ENCODE results near the gene SLC6A6.

Gene SLC6A6

DNA sequence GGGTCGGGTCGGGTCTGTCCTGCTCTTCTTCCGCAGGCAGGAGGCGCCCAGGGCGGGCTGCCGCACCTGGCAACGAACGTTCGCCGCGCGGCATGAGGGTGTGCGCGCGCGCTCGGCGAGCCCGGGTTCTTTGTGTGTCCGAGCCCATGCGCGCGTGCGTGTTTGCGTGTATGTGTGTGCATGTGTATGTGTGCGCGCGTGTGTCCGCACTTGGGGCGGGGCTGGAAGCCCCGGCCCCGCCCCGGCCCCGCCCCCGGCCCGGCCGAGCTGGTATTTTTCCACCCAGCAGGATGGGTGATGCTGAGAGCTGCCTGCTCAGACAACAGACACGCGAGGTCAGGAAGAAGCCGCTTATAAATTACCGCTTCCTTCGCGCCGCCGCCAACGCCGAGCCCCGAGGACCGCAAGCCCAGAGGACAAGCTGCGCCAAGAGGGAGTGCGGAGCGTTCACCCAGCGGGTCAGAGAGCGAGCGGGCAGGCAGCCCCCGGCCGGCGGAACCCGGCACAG, at the start of gene SLC6A6:
Gene SLC6A6 (plus strand): TSS at position 303 of the 508 bp plus-strand sequence. CDS start 41,029 bp downstream, outside the sequence.
- Histone ChIP-seq H3K27me3 (ENCODE audit: control insufficient read depth in 5 of 5, insufficient read depth in 4 of 5, low read length in 5 of 5) (peaks cover 0 to 28% (median 9%) of the 10 kb centered on the region in 5 donors), H3K9me3 (ENCODE audit: control insufficient read depth in 5 of 5, low read length in 5 of 5) (no peaks in the 10 kb centered on the region), H3K4me1 (ENCODE audit: control insufficient read depth in 5 of 5, insufficient read depth in 5 of 5, low read length in 5 of 5) (peaks cover 8 to 64% (median 53%) of the 10 kb centered on the region in 5 donors), H3K4me3 (ENCODE audit: low read depth in 1 of 5, low read length in 5 of 5) (peak within 1 kb of the TSS; percentile 76 to 92 (median 85)), H3K27ac (ENCODE audit: low read depth, low read length) (peak within 1 kb of the TSS; percentile 57), H3K36me3 (ENCODE audit: control insufficient read depth in 5 of 5, insufficient read depth in 5 of 5, low read length in 5 of 5) (no peaks in the 10 kb centered on the region), H3K9ac (ENCODE audit: low read length in 5 of 5) (peak within 1 kb of the TSS; percentile 35 to 68 (median 60))

DNA sequence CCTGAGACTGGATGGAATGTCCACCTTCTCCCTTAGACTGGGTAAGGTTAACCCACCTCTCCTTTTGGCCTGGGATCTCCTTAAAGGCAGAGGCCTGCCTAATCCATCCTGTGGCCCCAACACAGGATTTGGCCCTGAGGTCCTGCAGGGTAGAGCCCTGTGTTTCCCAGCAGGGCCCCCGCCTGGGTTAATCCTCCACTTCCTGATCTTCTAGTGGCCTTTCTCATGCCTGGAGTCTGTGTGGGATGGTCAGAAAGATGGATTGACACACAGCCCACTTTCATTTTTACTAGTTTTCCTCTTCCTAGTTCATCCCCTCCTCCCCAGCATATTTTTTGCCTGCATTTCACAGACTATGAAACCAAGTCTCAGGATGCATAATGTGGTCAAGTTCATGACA, 48.9 kb upstream of the SLC6A6 start:
- H3K4me3 ChIP-seq (ENCODE audit: low read depth in 1 of 5, low read length in 5 of 5) = no peak overlapping the region
- H3K36me3 ChIP-seq (ENCODE audit: control insufficient read depth in 5 of 5, insufficient read depth in 5 of 5, low read length in 5 of 5) = no peaks in the 10 kb centered on the region
- no peak overlapping the region for H3K9ac ChIP-seq (ENCODE audit: low read length in 5 of 5)
- H3K27ac ChIP-seq (ENCODE audit: low read depth, low read length) = no peak overlapping the region
- H3K9me3 ChIP-seq (ENCODE audit: control insufficient read depth in 5 of 5, low read length in 5 of 5) = no peaks in the 10 kb centered on the region
- H3K4me1 ChIP-seq (ENCODE audit: control insufficient read depth in 5 of 5, insufficient read depth in 5 of 5, low read length in 5 of 5) = peaks cover 0 to 6% (median 5%) of the 10 kb centered on the region in 5 donors
- H3K27me3 ChIP-seq (ENCODE audit: control insufficient read depth in 5 of 5, insufficient read depth in 4 of 5, low read length in 5 of 5) = no peaks in the 10 kb centered on the region

DNA sequence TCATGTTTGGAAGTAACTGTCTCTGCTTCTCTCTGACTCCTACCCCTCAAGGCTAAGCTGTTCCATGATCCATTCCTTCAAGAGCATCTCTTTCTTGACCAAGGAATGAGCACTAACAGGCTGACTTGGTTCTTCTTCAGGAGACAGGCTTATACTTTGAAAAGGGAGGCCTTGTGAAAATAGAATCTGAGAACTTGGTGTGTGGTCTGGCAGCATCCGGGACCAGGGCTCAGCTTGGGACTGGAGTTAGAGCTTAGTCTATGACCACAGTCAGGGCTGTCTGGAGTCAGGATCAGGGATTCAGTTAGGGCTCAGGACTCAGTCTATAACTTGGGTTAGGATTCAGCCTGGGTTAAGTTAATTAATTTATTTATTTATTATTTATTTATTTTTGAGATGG, 44.9 kb upstream of the SLC6A6 start:
- Histone ChIP-seq H3K4me3 (ENCODE audit: low read depth in 1 of 5, low read length in 5 of 5) (no peak overlapping the region), H3K9ac (ENCODE audit: low read length in 5 of 5) (no peak overlapping the region), H3K27ac (ENCODE audit: low read depth, low read length) (no peak overlapping the region), H3K27me3 (ENCODE audit: control insufficient read depth in 5 of 5, insufficient read depth in 4 of 5, low read length in 5 of 5) (peaks cover 0 to 5% (median 0%) of the 10 kb centered on the region in 5 donors), H3K4me1 (ENCODE audit: control insufficient read depth in 5 of 5, insufficient read depth in 5 of 5, low read length in 5 of 5) (peaks cover 0 to 10% (median 8%) of the 10 kb centered on the region in 5 donors), H3K36me3 (ENCODE audit: control insufficient read depth in 5 of 5, insufficient read depth in 5 of 5, low read length in 5 of 5) (no peaks in the 10 kb centered on the region), H3K9me3 (ENCODE audit: control insufficient read depth in 5 of 5, low read length in 5 of 5) (no peaks in the 10 kb centered on the region)

DNA sequence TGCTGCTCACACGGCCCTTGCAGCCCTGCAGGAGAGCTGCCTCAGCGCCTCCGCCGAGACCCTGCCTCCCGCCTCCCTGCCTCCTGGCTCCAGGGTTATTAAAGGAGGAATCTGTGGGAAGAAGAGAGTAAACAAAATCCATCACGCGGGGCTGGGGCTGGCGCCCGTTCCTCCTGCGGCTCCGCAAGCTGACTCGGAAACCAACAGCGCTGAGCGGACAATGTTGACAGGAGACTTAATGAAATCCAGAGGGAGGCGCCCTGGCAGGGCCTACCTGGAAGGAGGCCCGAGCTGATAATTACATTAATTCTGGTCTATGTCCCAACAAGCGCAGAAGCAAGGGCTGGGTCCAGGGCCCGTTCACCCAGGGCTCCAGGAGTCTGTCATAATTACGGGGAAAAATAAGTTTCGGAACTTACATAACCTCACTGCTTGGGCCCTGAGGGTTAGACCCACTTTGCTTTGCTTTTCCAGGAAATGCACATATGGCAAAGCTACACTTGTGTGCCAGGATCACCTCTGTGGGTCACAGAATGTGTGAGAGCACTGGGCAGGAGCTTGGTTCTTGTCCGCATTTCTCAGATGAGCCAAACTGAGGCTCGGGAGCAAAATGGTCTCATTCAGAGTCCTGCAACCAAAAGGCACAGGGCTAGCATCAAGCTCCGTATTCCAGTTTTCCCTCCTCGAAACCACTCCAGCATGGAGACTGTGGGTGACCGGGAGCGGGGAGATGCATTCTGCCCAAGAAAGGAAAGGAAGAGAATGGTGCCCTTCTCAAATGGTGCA, 43.8 kb upstream of the SLC6A6 start:
- Histone ChIP-seq H3K4me1 (ENCODE audit: control insufficient read depth in 5 of 5, insufficient read depth in 5 of 5, low read length in 5 of 5) (peaks cover 0 to 10% (median 8%) of the 10 kb centered on the region in 5 donors), H3K27me3 (ENCODE audit: control insufficient read depth in 5 of 5, insufficient read depth in 4 of 5, low read length in 5 of 5) (peaks cover 0 to 8% (median 6%) of the 10 kb centered on the region in 5 donors), H3K4me3 (ENCODE audit: low read depth in 1 of 5, low read length in 5 of 5) (no peak overlapping the region), H3K9me3 (ENCODE audit: control insufficient read depth in 5 of 5, low read length in 5 of 5) (no peaks in the 10 kb centered on the region), H3K27ac (ENCODE audit: low read depth, low read length) (no peak overlapping the region), H3K36me3 (ENCODE audit: control insufficient read depth in 5 of 5, insufficient read depth in 5 of 5, low read length in 5 of 5) (no peaks in the 10 kb centered on the region), H3K9ac (ENCODE audit: low read length in 5 of 5) (no peak overlapping the region)

DNA sequence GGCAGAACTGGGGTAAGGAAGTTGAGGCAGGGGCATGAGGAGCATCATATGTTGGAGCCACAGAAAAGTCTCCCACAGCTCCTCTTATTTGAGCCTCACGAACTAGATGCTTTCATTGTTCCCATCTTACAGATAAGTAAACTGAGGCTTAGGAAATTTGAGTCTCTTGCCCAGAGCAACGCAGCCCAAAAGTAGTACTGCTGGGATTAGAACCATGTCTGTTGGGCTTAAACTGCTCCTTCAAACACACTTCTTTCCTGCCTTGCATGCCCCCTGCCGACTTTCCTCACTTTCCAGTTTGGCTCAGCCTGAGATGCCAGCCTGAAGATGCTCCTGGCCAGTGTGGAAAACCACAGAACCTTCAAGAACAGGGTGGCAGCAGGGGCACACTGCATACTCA, 43.1 kb upstream of the SLC6A6 start:
- Histone ChIP-seq H3K36me3 (ENCODE audit: control insufficient read depth in 5 of 5, insufficient read depth in 5 of 5, low read length in 5 of 5) (no peaks in the 10 kb centered on the region), H3K4me3 (ENCODE audit: low read depth in 1 of 5, low read length in 5 of 5) (no peak overlapping the region), H3K27ac (ENCODE audit: low read depth, low read length) (no peak overlapping the region), H3K9me3 (ENCODE audit: control insufficient read depth in 5 of 5, low read length in 5 of 5) (no peaks in the 10 kb centered on the region), H3K4me1 (ENCODE audit: control insufficient read depth in 5 of 5, insufficient read depth in 5 of 5, low read length in 5 of 5) (peaks cover 0 to 13% (median 8%) of the 10 kb centered on the region in 5 donors), H3K27me3 (ENCODE audit: control insufficient read depth in 5 of 5, insufficient read depth in 4 of 5, low read length in 5 of 5) (peaks cover 0 to 14% (median 6%) of the 10 kb centered on the region in 5 donors), H3K9ac (ENCODE audit: low read length in 5 of 5) (no peak overlapping the region)

DNA sequence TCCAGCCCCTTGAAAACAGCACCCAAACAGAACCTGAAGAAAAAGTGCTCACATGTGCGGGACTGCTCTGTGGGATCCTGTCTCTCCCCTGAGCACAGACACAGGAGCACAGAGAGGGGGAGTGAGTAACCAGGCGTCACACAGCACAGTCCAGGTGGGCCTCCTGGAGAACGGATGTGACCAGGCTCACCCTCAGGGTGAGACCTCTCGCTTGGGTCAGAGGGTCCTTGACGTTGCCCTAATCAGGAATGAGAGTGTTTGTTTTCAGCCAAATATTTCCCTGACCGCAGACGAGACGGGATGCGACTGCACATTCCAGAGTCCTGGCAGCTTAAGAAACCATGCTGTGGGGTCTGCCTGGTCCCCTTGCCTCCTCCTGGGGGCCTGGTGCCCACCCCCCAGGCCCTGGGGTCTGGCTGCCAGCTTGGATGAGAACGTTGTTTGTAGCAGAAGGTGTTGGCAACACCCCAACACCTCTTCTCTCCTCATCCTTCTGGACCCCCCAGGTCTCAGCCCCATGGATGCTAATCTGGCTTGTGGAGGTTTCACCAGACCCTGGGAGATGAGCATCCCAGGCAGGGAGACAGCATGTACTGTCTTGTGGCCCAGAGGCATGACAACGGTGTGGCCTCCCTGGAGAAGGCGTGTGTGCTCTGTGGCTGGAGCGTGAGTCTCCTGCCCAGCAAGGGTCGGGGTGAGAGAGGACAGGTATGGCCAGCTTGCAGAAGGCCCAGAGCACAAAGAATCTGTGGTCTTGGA, 42.1 kb upstream of the SLC6A6 start:
- no peaks in the 10 kb centered on the region for H3K36me3 ChIP-seq (ENCODE audit: control insufficient read depth in 5 of 5, insufficient read depth in 5 of 5, low read length in 5 of 5)
- peaks cover 0 to 14% (median 6%) of the 10 kb centered on the region in 5 donors for H3K27me3 ChIP-seq (ENCODE audit: control insufficient read depth in 5 of 5, insufficient read depth in 4 of 5, low read length in 5 of 5)
- no peak overlapping the region for H3K4me3 ChIP-seq (ENCODE audit: low read depth in 1 of 5, low read length in 5 of 5)
- H3K4me1 ChIP-seq (ENCODE audit: control insufficient read depth in 5 of 5, insufficient read depth in 5 of 5, low read length in 5 of 5) = peaks cover 0 to 13% (median 8%) of the 10 kb centered on the region in 5 donors
- H3K27ac ChIP-seq (ENCODE audit: low read depth, low read length) = no peak overlapping the region
- H3K9ac ChIP-seq (ENCODE audit: low read length in 5 of 5) = no peak overlapping the region
- H3K9me3 ChIP-seq (ENCODE audit: control insufficient read depth in 5 of 5, low read length in 5 of 5) = no peaks in the 10 kb centered on the region

DNA sequence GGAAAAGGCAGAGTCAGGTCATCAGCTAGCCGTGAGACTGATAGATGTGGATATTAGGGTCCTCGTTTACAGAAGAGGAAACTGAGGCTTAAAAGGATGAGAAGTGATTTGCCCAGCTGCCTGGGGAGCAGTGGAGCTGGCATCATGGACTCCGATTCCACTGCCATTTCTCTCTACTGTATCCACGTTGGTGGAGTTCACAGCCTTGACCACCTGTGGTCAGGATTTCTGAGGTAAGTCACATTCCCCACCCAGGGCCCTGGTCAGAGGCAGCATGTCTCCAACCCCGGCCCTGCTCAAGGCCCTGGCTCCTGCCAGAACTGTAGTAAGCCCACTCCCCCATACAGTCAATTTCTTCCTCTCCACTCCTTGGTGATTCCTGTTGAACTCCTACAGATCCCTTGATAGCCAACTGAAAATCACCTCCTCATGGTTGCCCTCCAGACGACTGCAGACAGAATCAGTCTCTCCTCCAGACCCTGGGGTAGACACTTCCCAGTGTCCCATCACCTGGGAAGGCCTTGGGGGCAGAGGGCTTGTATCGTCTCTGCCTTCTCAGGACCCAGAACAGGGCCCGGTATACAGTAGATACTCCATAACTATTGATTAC, 41.2 kb upstream of the SLC6A6 start:
- peaks cover 0 to 15% (median 8%) of the 10 kb centered on the region in 5 donors for H3K4me1 ChIP-seq (ENCODE audit: control insufficient read depth in 5 of 5, insufficient read depth in 5 of 5, low read length in 5 of 5)
- H3K9me3 ChIP-seq (ENCODE audit: control insufficient read depth in 5 of 5, low read length in 5 of 5) = no peaks in the 10 kb centered on the region
- H3K4me3 ChIP-seq (ENCODE audit: low read depth in 1 of 5, low read length in 5 of 5) = no peak overlapping the region
- no peak overlapping the region for H3K9ac ChIP-seq (ENCODE audit: low read length in 5 of 5)
- H3K36me3 ChIP-seq (ENCODE audit: control insufficient read depth in 5 of 5, insufficient read depth in 5 of 5, low read length in 5 of 5) = no peaks in the 10 kb centered on the region
- no peak overlapping the region for H3K27ac ChIP-seq (ENCODE audit: low read depth, low read length)
- H3K27me3 ChIP-seq (ENCODE audit: control insufficient read depth in 5 of 5, insufficient read depth in 4 of 5, low read length in 5 of 5) = peaks cover 0 to 14% (median 6%) of the 10 kb centered on the region in 5 donors

DNA sequence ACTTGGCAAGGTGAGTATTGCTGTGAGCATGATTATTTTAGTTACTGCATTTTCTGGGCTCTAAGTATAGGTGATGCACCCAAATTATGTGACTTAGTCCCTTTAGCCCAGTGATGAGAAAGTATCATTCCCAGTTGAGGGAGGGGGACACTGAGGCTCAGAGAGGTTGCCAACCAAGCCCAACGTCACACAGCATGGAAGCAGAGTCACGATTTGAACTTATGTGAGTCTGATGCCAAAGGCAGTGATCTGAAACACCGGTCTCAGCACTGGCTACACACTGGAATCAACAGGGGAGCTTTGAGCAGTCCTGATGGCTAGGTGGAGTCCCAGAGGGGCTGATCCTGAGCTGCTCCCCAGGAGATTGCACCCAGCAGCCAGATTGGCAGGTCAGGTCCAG, 39.5 kb upstream of the SLC6A6 start:
- no peak overlapping the region for H3K4me3 ChIP-seq (ENCODE audit: low read depth in 1 of 5, low read length in 5 of 5)
- H3K9me3 ChIP-seq (ENCODE audit: control insufficient read depth in 5 of 5, low read length in 5 of 5) = no peaks in the 10 kb centered on the region
- peaks cover 0 to 16% (median 8%) of the 10 kb centered on the region in 5 donors for H3K4me1 ChIP-seq (ENCODE audit: control insufficient read depth in 5 of 5, insufficient read depth in 5 of 5, low read length in 5 of 5)
- H3K9ac ChIP-seq (ENCODE audit: low read length in 5 of 5) = no peak overlapping the region
- peaks cover 0 to 17% (median 11%) of the 10 kb centered on the region in 5 donors for H3K27me3 ChIP-seq (ENCODE audit: control insufficient read depth in 5 of 5, insufficient read depth in 4 of 5, low read length in 5 of 5)
- H3K36me3 ChIP-seq (ENCODE audit: control insufficient read depth in 5 of 5, insufficient read depth in 5 of 5, low read length in 5 of 5) = no peaks in the 10 kb centered on the region
- no peak overlapping the region for H3K27ac ChIP-seq (ENCODE audit: low read depth, low read length)

DNA sequence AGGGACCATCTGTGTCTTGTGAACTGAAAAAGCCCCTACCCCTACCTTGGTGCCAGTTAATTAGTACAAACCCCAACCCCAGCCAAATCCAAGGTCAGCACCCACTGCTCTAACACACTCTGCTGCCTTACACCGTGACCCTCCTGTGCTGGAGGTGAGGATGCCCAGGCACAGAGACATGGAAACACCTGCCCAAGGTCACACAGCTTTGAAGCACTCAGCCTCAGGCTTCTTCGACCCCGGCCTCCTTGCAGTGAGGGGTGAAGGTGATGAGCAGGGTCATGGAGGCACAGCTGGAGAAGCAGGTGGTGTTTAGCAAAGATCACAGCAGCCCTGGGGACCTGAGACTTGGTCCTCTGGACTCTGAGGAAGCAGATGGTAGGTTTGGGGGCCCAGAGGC, 39.0 kb upstream of the SLC6A6 start:
- Histone ChIP-seq H3K4me1 (ENCODE audit: control insufficient read depth in 5 of 5, insufficient read depth in 5 of 5, low read length in 5 of 5) (peaks cover 0 to 12% (median 6%) of the 10 kb centered on the region in 5 donors), H3K27me3 (ENCODE audit: control insufficient read depth in 5 of 5, insufficient read depth in 4 of 5, low read length in 5 of 5) (peaks cover 0 to 17% (median 11%) of the 10 kb centered on the region in 5 donors), H3K9me3 (ENCODE audit: control insufficient read depth in 5 of 5, low read length in 5 of 5) (no peaks in the 10 kb centered on the region), H3K9ac (ENCODE audit: low read length in 5 of 5) (no peak overlapping the region), H3K27ac (ENCODE audit: low read depth, low read length) (no peak overlapping the region), H3K36me3 (ENCODE audit: control insufficient read depth in 5 of 5, insufficient read depth in 5 of 5, low read length in 5 of 5) (no peaks in the 10 kb centered on the region), H3K4me3 (ENCODE audit: low read depth in 1 of 5, low read length in 5 of 5) (no peak overlapping the region)

Measured in subcutaneous abdominal adipose tissue (tissue), 5 donors.